Germinal center (tissue), 1 donor: ENCODE measurements around the gene IL1RAPL2.
"Not testable (repeated sequence)": the region's sequence is repeated elsewhere in the genome, so short reads cannot be mapped to it uniquely, and the experiment has no call there.

Source experiments
- DNase-seq: peaks from one replicate; pipeline ENCODE4 v3.0.0; 2012; ENCODE audit warnings: mixed read lengths, low spot score

IL1RAPL2 gene

GRCh38 chrX:105803891-105804290, 1237.9 kb downstream of the IL1RAPL2 start:
- no peak for DNase-seq

DNA sequence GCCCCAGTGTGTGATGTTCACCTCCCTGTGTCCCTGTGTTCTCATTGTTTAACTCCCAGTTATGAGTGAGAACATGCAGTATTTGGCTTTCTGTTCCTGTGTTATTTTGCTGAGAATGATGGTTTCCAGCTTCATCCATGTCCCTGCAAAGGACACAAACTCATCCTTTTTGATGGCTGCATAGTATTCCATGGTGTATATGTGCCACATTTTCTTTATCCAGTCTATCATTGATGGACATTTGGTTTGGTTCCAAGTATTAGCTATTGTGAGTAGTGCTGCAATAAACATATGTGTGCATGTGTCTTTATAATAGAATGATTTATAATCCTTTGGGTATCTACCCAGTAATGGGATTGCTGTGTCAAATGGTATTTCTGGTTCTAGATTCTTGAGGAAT, 1239.7 kb downstream of the IL1RAPL2 start:
- not testable (repeated sequence) for DNase-seq

DNA sequence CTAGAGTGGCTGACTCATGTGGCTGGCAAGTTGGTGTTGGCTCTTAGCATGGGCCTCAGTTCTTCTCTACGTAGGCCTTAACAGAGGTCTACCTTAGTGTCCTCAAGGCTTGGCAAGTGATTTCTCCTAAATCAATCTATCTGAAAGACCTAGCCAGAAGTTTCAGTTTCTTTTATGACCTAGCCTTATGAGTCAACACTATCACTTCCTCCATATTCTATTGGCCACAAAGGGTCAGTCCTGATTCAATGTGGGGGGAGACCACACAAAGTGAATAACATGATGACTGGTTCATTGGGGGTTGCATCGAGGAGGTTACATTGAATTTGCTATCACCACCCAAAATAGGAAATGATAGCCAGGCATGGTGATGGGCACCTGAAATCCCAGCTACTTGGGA, 1250.5 kb downstream of the IL1RAPL2 start:
- no peak for DNase-seq
